Ectodermal cell (in vitro differentiated cells): ENCODE data around the gene FOXF1.
A peak's percentile ranks its signal among the peaks of the same experiment; 100 is the strongest.

ENCODE experiments used
- H3K27ac ChIP-seq: 2 replicates; pipeline ENCODE4 v1.7.0; 2013; ENCODE audit warnings: mild to moderate bottlenecking, low read depth, low read length; ENCODE audit not compliant: insufficient read depth, poor library complexity, severe bottlenecking
- H3K27me3 ChIP-seq: 2 replicates; pipeline ENCODE4 v1.7.0; 2013; ENCODE audit warnings: mild to moderate bottlenecking, low read length; ENCODE audit not compliant: insufficient read depth, control insufficient read depth, poor library complexity, severe bottlenecking
- H3K36me3 ChIP-seq: one replicate; pipeline ENCODE4 v1.7.0; 2013; ENCODE audit warnings: low read length; ENCODE audit not compliant: control insufficient read depth, insufficient read depth
- H3K4me1 ChIP-seq: one replicate; pipeline ENCODE4 v1.7.0; 2013; ENCODE audit warnings: low read length; ENCODE audit not compliant: control insufficient read depth, insufficient read depth
- H3K4me3 ChIP-seq: 2 replicates; pipeline ENCODE4 v1.7.0; 2013; ENCODE audit warnings: low read depth, low read length, control low read depth; ENCODE audit not compliant: insufficient read depth
- H3K9me3 ChIP-seq: 2 replicates; pipeline ENCODE4 v1.7.0; 2013; ENCODE audit warnings: mild to moderate bottlenecking, low read length, moderate library complexity; ENCODE audit not compliant: control insufficient read depth
- WGBS, 2 experiments: methylation state at CpG; one replicate each; pipeline ENCODE4 v1.1.7; 2013; ENCODE audit warnings: missing lambda C conversion rate in 2 of 2; 5-methylcytosine and 5-hydroxymethylcytosine counted together

FOXF1 gene

DNA sequence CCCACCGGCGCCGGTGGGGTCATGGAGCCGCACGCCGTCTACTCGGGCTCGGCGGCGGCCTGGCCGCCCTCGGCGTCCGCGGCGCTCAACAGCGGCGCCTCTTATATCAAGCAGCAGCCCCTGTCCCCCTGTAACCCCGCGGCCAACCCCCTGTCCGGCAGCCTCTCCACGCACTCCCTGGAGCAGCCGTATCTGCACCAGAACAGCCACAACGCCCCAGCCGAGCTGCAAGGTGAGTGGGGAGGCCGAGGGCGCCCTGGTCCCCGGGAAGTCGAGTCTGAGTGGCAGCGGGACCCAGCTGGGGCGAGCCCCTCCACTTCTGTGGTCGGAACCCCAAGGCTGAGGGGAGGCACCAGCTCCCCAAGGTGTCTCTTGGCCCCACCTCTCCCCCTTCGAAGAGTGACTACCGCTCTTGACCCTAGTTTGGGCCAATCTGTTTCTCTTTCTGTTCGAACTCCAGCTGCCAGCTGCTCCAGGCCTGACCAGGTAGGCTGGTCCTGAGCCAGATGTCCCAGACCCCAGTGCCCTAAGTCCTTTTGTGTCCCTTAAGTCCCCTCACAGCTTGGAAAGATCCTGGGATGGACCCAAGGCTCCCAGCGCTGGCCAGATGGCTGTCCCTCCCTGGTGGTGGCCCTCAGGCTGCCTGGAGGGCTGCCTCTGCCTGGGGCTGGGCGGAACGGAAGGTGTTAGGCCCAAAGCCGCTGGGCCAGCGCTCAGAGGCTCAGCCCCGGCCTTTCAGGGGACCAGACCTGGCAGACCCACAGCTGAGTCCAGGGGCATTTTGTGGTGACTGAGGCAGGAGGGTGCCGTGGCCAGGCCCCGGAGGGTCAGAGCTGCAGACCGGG lies 1.2 kb downstream of the FOXF1 start:
- Histone ChIP-seq H3K36me3 (no peaks in the 10 kb centered on the region), H3K27ac (no peak overlapping the region), H3K9me3 (no peaks in the 10 kb centered on the region), H3K4me3 (peak overlapping the region; percentile 3), H3K4me1 (peaks cover 13% of the 10 kb centered on the region), H3K27me3 (peaks cover 100% of the 10 kb centered on the region)
- 6% methylated on average over 44 of the region's 44 CpGs for WGBS, 2 experiments

GRCh38 chr16:86512301-86512859 lies 2.1 kb downstream of the FOXF1 start:
- Histone ChIP-seq H3K4me3 (no peak overlapping the region), H3K4me1 (peaks cover 13% of the 10 kb centered on the region), H3K27ac (no peak overlapping the region), H3K27me3 (peaks cover 100% of the 10 kb centered on the region), H3K36me3 (no peaks in the 10 kb centered on the region), H3K9me3 (no peaks in the 10 kb centered on the region)
- WGBS, 2 experiments: 2 to 3% methylated on average over 24 of the region's 24 CpGs

GRCh38 chr16:86512860-86513470 lies 2.6 kb downstream of the FOXF1 start:
- WGBS, 2 experiments: 1% methylated on average over 28 to 29 of the region's 29 CpGs
- Histone ChIP-seq H3K9me3 (no peaks in the 10 kb centered on the region), H3K27me3 (peaks cover 100% of the 10 kb centered on the region), H3K4me1 (peaks cover 10% of the 10 kb centered on the region), H3K4me3 (no peak overlapping the region), H3K36me3 (no peaks in the 10 kb centered on the region), H3K27ac (no peak overlapping the region)

DNA sequence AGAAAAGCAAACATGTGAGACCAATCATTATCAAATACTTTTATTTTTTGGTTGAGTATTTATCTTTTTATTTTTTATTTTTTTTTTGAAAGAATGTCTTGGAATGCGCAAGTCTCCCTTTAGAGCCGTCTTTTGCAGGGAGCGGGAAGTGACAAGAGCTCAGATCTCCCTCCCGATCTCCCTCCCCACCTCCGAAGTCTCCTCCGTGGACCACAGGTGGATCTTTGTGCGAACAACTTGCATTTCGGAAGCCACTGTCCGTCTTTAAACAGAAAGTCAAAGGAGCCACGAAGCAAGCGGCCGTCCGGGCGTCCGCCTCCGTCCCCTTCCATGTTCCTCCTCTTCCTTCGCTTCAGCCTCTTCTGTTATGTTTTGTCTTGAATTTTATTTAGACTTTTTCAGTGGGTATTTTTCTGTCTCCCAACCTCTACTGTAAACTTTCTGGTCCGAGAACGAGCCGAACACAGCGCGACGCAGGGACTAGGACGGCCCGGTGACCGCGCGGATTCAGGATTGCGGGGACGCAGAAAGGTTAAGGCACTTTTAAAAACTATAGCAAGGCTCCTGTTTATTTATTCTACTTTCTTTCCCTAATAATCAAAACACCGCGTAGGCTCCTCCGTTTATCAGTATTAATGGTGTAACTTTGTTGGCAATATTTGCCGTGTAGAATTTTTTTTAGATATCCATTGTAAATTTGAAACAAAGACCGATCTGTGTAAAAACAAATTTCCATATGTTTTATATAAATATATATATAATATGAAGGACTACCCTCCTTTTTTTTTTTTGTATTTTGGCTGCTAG lies 3.3 kb downstream of the FOXF1 start:
- Histone ChIP-seq H3K36me3 (no peaks in the 10 kb centered on the region), H3K27me3 (peaks cover 100% of the 10 kb centered on the region), H3K4me3 (no peak overlapping the region), H3K4me1 (peaks cover 10% of the 10 kb centered on the region), H3K9me3 (no peaks in the 10 kb centered on the region), H3K27ac (no peak overlapping the region)
- 4% methylated on average over 30 to 31 of the region's 35 CpGs for WGBS, 2 experiments

DNA sequence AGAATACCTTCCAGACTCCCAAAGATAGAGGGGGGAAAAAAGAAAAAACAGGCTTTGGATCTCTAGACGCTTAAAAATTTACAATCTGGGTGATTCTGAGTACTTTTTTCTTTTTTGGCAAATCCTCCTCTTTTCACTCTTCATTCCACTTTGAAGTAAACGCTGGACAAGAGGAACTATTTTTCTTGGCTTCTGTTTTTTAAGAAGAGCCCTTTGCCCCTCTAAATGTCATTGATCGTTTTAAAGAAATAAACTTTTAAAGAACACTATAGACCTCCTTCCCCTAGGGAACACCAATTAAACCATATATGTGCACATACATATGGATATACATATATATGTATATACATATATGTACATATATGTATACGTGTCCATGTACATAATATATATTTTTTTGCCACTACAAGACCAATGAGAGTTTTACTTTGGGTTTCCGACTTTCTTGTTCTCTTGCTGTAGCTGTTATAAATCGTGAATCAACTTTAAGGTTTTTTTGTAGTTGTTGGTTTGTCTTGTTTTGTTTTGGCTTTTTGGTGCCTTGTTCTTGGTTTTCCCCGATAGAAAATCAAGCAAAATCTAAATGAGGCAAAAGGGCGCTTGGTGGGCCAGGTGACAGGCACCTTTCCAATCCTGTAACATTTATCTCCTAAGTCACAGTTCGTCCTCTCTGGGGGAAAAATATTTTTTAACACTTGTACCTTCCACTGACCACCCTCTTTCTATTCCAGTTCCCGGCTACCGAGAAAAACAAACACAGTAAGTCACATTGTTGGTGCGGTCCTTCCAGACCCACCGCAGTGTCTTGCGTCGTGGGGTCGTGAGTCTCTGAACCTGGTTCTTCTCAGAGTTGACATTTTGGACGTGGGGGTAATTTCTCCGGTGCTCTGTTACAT lies 4.4 kb downstream of the FOXF1 start:
- no peaks in the 10 kb centered on the region for H3K9me3 ChIP-seq
- peaks cover 4% of the 10 kb centered on the region for H3K4me1 ChIP-seq
- H3K27me3 ChIP-seq: peaks cover 100% of the 10 kb centered on the region
- no peaks in the 10 kb centered on the region for H3K36me3 ChIP-seq
- WGBS, 2 experiments: 14 to 17% methylated on average over 15 to 17 of the region's 18 CpGs
- no peak overlapping the region for H3K4me3 ChIP-seq
- H3K27ac ChIP-seq: no peak overlapping the region

GRCh38 chr16:86515413-86515776 lies 5.1 kb downstream of the FOXF1 start:
- H3K9me3 ChIP-seq: no peaks in the 10 kb centered on the region
- H3K27ac ChIP-seq: no peak overlapping the region
- H3K4me1 ChIP-seq: no peaks in the 10 kb centered on the region
- 1% methylated on average over 29 of the region's 29 CpGs for WGBS, 2 experiments
- no peak overlapping the region for H3K4me3 ChIP-seq
- no peaks in the 10 kb centered on the region for H3K36me3 ChIP-seq
- peaks cover 98% of the 10 kb centered on the region for H3K27me3 ChIP-seq

DNA sequence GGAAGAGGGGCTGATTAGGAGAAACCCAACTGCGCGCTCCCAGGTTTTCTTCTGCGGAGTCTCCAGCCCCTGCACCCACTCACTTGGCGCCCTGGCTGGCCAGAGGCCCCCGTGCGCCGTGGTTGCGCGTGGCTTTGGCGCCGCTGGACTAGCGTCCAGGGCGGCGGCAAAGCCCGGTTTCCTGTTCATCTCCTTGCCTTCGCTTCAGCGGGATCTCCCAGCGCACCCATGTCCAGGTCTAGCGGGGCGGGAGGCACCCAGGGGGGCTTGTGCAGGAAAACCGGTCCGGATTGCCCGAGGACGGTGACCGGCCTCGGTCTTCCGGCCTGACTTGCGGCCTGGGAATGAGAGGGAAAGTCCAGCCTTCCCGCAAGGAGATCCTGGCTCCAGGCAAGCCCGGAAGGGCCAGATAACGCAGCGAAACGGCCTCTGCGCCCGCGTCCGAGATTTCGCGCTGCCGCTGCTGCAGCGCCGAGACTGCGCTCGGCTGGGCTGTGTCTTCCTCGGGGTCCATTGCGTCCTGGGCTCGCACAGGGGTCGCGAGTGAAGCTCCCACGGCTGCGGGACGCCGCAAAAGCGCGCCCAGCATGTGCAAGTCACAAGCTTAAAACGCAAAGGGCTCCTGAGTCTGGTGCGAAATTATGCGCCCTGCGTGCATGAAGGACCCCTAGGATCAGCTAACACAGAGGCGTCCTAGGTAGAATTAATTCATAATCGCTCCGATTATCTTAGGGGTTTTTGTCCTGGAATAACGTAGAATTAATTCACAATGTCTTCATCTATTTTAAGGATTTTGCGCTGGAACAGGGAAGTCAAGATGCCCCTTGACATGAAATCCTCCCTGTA lies 5.7 kb downstream of the FOXF1 start:
- WGBS, 2 experiments: 3% methylated on average over 64 of the region's 64 CpGs
- no peaks in the 10 kb centered on the region for H3K4me1 ChIP-seq
- no peak overlapping the region for H3K4me3 ChIP-seq
- no peaks in the 10 kb centered on the region for H3K36me3 ChIP-seq
- H3K27me3 ChIP-seq: peaks cover 96% of the 10 kb centered on the region
- no peaks in the 10 kb centered on the region for H3K9me3 ChIP-seq
- H3K27ac ChIP-seq: no peak overlapping the region

GRCh38 chr16:86516623-86517003 lies 6.3 kb downstream of the FOXF1 start:
- no peaks in the 10 kb centered on the region for H3K36me3 ChIP-seq
- H3K27me3 ChIP-seq: peaks cover 92% of the 10 kb centered on the region
- H3K9me3 ChIP-seq: no peaks in the 10 kb centered on the region
- no peak overlapping the region for H3K4me3 ChIP-seq
- H3K27ac ChIP-seq: no peak overlapping the region
- 2 to 3% methylated on average over 29 of the region's 29 CpGs for whole genome bisulfite sequencing, 2 experiments
- no peaks in the 10 kb centered on the region for H3K4me1 ChIP-seq

GRCh38 chr16:86517033-86517432 lies 6.7 kb downstream of the FOXF1 start:
- no peak overlapping the region for H3K4me3 ChIP-seq
- H3K36me3 ChIP-seq: no peaks in the 10 kb centered on the region
- WGBS, 2 experiments: 42 to 46% methylated on average over 8 to 9 of the region's 9 CpGs
- no peaks in the 10 kb centered on the region for H3K9me3 ChIP-seq
- H3K4me1 ChIP-seq: no peaks in the 10 kb centered on the region
- H3K27me3 ChIP-seq: peaks cover 89% of the 10 kb centered on the region
- H3K27ac ChIP-seq: no peak overlapping the region
